Erythroblast (primary cell): ENCODE results near the gene TXNDC2.

Source experiments
- GATA1 ChIP-seq: IDR thresholded peaks from 2 replicates; pipeline ENCODE4 v1.6.1; 2011; ENCODE audit warnings: low read depth, mild to moderate bottlenecking, control low read depth, low read length, moderate library complexity
- POLR2A ChIP-seq: IDR thresholded peaks from 2 replicates; pipeline ENCODE4 v1.6.1; 2011; ENCODE audit warnings: mild to moderate bottlenecking, low read length

DNA sequence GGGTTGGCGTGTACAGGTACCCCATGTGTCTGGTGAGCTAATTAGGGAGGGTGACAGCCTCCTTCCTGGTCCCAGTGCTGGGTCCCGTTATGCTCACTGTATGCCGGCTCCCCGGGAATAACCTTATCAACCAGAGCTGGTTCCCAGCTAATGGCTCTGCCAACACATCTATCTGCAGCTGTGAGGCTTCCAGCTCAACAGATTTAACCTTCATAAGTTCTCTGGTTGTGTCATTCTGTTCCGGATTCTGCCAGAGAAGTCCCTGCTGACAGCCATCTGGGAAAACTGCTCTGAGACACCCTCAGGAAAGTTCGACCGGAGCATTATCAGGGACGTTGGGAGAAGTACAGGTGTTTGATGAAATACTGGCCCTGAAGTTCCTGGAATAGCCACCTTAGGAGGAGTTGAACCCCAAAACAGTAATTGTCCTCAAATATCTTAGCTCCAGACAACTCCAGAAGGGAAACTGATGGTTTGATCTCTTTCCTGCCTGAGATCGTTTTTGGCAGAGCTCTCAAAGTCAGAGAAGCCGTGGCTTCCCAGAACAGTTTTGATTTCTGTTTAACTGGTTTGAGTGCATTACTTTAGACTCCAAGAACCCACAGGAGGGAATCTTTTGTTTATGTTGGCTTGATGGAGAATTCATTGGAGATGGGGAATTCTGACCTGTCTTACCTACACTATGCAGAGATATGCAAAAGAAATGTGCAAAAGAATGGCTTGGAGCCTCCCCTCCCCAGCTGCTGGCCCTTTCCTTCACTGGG is 39.4 kb upstream of the TXNDC2 start:
- TF ChIP-seq POLR2A (no peak), GATA1 (no peak)
